Activated CD4-positive, alpha-beta T cell treated with anti-CD3 and anti-CD28 coated beads for 24 hours (primary cell): ENCODE data around the gene ZNF561.

Experiments used
- DNase-seq, 2 donors: peaks; one replicate each; pipeline ENCODE4 v3.0.0-alpha.2; 2020; ENCODE audit warnings: low read depth in 2 of 2

ZNF561 gene

GRCh38 chr19:9580728-9581127 is 40.3 kb downstream of the ZNF561 start:
- no peak for DNase-seq

GRCh38 chr19:9570255-9570654 is 50.8 kb downstream of the ZNF561 start:
- DNase-seq: no peak

DNA sequence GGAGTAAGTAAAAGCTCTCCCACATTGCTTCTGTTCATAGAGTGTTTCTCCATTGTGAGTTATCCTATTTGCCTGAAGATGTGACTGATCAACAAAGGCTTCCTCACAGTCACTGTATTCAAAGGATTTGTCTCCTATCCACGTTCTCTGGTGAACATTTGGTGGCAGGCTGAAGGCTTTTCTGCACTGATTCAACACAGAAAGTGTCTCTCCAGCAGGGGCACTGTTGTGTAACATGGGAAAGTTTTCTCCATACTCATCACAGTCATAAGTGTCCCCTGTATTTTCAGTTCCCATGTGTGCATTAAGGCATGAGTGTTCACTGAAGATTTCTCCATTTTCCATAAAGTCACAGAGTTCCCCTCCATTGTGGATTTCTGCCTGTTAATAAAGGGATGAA is 54.3 kb downstream of the ZNF561 start:
- DNase-seq: no peak

- no peak for DNase-seq
Observed at GRCh38 chr19:9565900-9566705, 54.9 kb downstream of the ZNF561 start.
